ENCODE results near the gene GPR33. TPM values are rescaled to one million over a fixed set of nuclear protein-coding genes. Genes with fewer than 3 reads are reported as not detected.
"Not testable (repeated sequence)": the region's sequence is repeated elsewhere in the genome, so short reads cannot be mapped to it uniquely, and the experiment has no call there.

Gene GPR33
- total and polyA plus RNA-seq, 4 donors: not detected

DNA sequence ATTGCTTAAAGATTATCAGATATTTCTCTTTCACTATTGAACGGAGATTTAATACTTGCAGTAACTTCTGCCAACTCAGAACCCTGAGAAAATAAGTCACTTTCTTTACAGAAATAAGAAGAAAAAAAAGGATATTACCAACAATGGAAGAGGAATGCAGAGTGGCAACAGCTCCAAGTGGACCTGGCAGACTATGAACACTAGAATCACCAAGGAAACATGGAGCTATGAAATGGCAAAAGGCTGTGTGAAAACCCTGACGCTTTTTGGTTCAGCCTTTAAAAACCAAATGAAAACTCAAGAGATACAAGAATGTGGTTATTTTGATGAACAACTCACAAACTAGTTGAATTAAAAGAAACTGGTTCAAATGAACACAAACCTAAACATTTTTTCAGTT is 48.3 kb downstream of the GPR33 start:
- peaks cover 0 to 4% (median under 1%) of the 10 kb centered on the region in 4 donors for H3K36me3 ChIP-seq (ENCODE audit: control insufficient read depth in 4 of 4, insufficient read depth in 4 of 4, low read length in 4 of 4)
- WGBS, 2 donors: 77 to 87% methylated on average over 2 of the region's 2 CpGs
- TF ChIP-seq, protein P1, sequence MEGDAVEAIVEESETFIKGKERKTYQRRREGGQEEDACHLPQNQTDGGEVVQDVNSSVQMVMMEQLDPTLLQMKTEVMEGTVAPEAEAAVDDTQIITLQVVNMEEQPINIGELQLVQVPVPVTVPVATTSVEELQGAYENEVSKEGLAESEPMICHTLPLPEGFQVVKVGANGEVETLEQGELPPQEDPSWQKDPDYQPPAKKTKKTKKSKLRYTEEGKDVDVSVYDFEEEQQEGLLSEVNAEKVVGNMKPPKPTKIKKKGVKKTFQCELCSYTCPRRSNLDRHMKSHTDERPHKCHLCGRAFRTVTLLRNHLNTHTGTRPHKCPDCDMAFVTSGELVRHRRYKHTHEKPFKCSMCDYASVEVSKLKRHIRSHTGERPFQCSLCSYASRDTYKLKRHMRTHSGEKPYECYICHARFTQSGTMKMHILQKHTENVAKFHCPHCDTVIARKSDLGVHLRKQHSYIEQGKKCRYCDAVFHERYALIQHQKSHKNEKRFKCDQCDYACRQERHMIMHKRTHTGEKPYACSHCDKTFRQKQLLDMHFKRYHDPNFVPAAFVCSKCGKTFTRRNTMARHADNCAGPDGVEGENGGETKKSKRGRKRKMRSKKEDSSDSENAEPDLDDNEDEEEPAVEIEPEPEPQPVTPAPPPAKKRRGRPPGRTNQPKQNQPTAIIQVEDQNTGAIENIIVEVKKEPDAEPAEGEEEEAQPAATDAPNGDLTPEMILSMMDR (IDR thresholded peaks at IDR 0.05; ENCODE audit: control extremely low read depth, extremely low read depth): no peak
- H3K4me3 ChIP-seq: no peak overlapping the region
- no peak overlapping the region for H3K9ac ChIP-seq (ENCODE audit: insufficient read depth in 1 of 2, low read length in 2 of 2)
- DNase-seq (peak in 2 of 3 donors; percentile 24 to 58), ATAC-seq (ENCODE audit: insufficient read depth, low FRiP score) (no peak)
- no peak overlapping the region for H3K27ac ChIP-seq (ENCODE audit: low read depth in 1 of 2, low read length in 1 of 2)
- no peaks in the 10 kb centered on the region for H3K9me3 ChIP-seq (ENCODE audit: control insufficient read depth in 4 of 4, insufficient read depth in 3 of 4, low read length in 3 of 4)
- H3K27me3 ChIP-seq (ENCODE audit: control insufficient read depth in 3 of 3, insufficient read depth in 3 of 3, low read length in 2 of 3): no peaks in the 10 kb centered on the region
- peaks cover 0 to 12% (median 1%) of the 10 kb centered on the region in 5 donors for H3K4me1 ChIP-seq (ENCODE audit: control insufficient read depth in 5 of 5, insufficient read depth in 5 of 5, low read length in 5 of 5)

DNA sequence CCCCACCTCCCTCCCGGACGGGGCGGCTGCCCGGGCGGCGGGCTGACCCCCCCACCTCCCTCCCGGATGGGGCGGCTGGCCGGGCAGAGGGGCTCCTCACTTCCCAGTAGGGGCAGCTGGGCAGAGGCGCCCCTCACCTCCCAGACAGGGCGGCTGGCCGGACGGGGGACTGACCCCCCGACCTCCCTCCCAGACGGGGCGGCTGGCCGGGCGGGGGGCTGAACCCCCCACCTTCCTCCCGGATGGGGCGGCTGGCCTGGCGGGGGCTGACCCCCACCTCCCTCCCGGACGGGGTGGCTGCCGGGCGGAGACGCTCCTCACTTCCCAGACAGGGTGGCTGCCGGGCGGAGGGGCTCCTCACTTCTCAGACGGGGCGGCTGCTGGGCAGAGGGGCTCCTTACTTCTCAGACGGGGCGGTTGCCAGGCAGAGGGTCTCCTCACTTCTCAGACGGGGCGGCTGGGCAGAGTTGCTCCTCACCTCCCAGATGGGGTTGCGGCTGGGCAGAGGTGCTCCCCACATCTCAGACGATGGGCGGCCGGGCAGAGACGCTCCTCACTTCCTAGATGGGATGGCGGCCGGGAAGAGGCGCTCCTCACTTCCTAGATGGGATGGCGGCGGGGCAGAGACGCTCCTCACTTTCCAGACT is 50.7 kb downstream of the GPR33 start:
- WGBS, 2 donors: 91 to 95% methylated on average over 14 to 38 of the region's 45 CpGs
- H3K9me3 ChIP-seq (ENCODE audit: control insufficient read depth in 4 of 4, insufficient read depth in 3 of 4, low read length in 3 of 4); H3K27me3 ChIP-seq (ENCODE audit: control insufficient read depth in 3 of 3, insufficient read depth in 3 of 3, low read length in 2 of 3); H3K4me3 ChIP-seq; H3K27ac ChIP-seq (ENCODE audit: low read depth in 1 of 2, low read length in 1 of 2); DNase-seq; ATAC-seq (ENCODE audit: insufficient read depth, low FRiP score); H3K9ac ChIP-seq (ENCODE audit: insufficient read depth in 1 of 2, low read length in 2 of 2); H3K36me3 ChIP-seq (ENCODE audit: control insufficient read depth in 4 of 4, insufficient read depth in 4 of 4, low read length in 4 of 4): not testable (repeated sequence)
- peaks cover 0 to 12% (median 1%) of the 10 kb centered on the region in 5 donors for H3K4me1 ChIP-seq (ENCODE audit: control insufficient read depth in 5 of 5, insufficient read depth in 5 of 5, low read length in 5 of 5)

DNA sequence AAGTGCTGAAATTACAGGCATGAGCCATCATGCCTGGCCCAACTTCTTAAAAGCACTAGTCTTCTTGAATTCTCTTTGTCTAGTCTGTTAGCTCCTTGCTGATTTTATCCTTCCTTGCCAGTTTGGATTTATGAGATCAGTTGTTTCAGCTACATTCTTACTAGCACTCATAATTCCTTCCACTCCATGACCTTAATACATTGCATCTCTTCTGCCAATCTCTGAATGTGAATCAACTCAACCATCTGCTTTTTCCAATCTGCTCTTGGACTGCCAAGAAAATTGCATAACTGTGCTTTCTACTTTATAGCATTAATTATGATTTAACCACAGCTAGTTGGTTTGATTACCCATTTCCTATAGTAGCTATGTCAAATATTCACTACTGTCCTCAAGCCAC is 52.6 kb downstream of the GPR33 start:
- Histone ChIP-seq H3K27ac (ENCODE audit: low read depth in 1 of 2, low read length in 1 of 2) (no peak overlapping the region), H3K9me3 (ENCODE audit: control insufficient read depth in 4 of 4, insufficient read depth in 3 of 4, low read length in 3 of 4) (peaks cover 0 to 6% (median 0%) of the 10 kb centered on the region in 4 donors)

More for the DNA sequence above, 52.6 kb downstream of the GPR33 start:
- H3K4me1 ChIP-seq (ENCODE audit: control insufficient read depth in 5 of 5, insufficient read depth in 5 of 5, low read length in 5 of 5): peaks cover 0 to 7% (median 0%) of the 10 kb centered on the region in 5 donors
- no peak overlapping the region for H3K9ac ChIP-seq (ENCODE audit: insufficient read depth in 1 of 2, low read length in 2 of 2)
- peak in 1 of 3 donors; percentile 23 for DNase-seq
- peaks cover under 1 to 5% (median 2%) of the 10 kb centered on the region in 4 donors for H3K36me3 ChIP-seq (ENCODE audit: control insufficient read depth in 4 of 4, insufficient read depth in 4 of 4, low read length in 4 of 4)
- TF ChIP-seq, protein P1 (IDR thresholded peaks at IDR 0.05; ENCODE audit: control extremely low read depth, extremely low read depth): no peak
- peak; percentile 34 for ATAC-seq (ENCODE audit: insufficient read depth, low FRiP score)
- H3K27me3 ChIP-seq (ENCODE audit: control insufficient read depth in 3 of 3, insufficient read depth in 3 of 3, low read length in 2 of 3): no peaks in the 10 kb centered on the region
- H3K4me3 ChIP-seq: no peak overlapping the region

Other genes starting within 250 kb of the GPR33 start
- 10 to 100 TPM; 37.6 to 54.0 TPM for gene HEATR5A, start 67.5 kb downstream of the GPR33 start, total RNA-seq
- 10 to 100 TPM; 10.9 to 20.1 TPM for gene HEATR5A, start 67.5 kb downstream of the GPR33 start, polyA plus RNA-seq
- gene DTD2, start 30.5 kb downstream of the GPR33 start, total RNA-seq: 10 to 100 TPM; 19.2 to 33.3 TPM
- gene DTD2, start 30.5 kb downstream of the GPR33 start, polyA plus RNA-seq: 10 to 100 TPM; 10.4 to 15.4 TPM
- 10 to 100 TPM; 14.6 to 20.9 TPM for gene NUBPL, start 73.4 kb upstream of the GPR33 start, total RNA-seq
- gene NUBPL, start 73.4 kb upstream of the GPR33 start, polyA plus RNA-seq: 1 to 10 TPM; 3.0 to 4.4 TPM